ENCODE data around the gene XPR1.
"Not testable (repeated sequence)": the region's sequence is repeated elsewhere in the genome, so short reads cannot be mapped to it uniquely, and the experiment has no call there.

Gene XPR1

GRCh38 chr1:180836449-180836848, 204.6 kb downstream of the XPR1 start:
- no peak for DNase-seq (ENCODE audit: low read depth in 1 of 2, low spot score in 1 of 2)

GRCh38 chr1:180837020-180837419, 205.2 kb downstream of the XPR1 start:
- DNase-seq (ENCODE audit: low read depth in 1 of 2, low spot score in 1 of 2), result no peak

GRCh38 chr1:180838535-180838934, 206.7 kb downstream of the XPR1 start:
- DNase-seq (ENCODE audit: low read depth in 1 of 2, low spot score in 1 of 2), result no peak

- no peak for DNase-seq (ENCODE audit: low read depth in 1 of 2, low spot score in 1 of 2)
Measured at GRCh38 chr1:180839547-180839946, 207.7 kb downstream of the XPR1 start.

- no peak for DNase-seq (ENCODE audit: low read depth in 1 of 2, low spot score in 1 of 2)
Measured at GRCh38 chr1:180841415-180841814, 209.6 kb downstream of the XPR1 start.

GRCh38 chr1:180842052-180842451, 210.2 kb downstream of the XPR1 start:
- DNase-seq (ENCODE audit: low read depth in 1 of 2, low spot score in 1 of 2), result no peak

- DNase-seq (ENCODE audit: low read depth in 1 of 2, low spot score in 1 of 2), result no peak
Measured at GRCh38 chr1:180842491-180843275, 210.9 kb downstream of the XPR1 start.

GRCh38 chr1:180845352-180845751, 213.5 kb downstream of the XPR1 start:
- DNase-seq (ENCODE audit: low read depth in 1 of 2, low spot score in 1 of 2), result no peak

GRCh38 chr1:180848191-180848590, 216.4 kb downstream of the XPR1 start:
- DNase-seq (ENCODE audit: low read depth in 1 of 2, low spot score in 1 of 2), result no peak

- DNase-seq (ENCODE audit: low read depth in 1 of 2, low spot score in 1 of 2), result no peak
Measured at GRCh38 chr1:180849031-180849775, 217.4 kb downstream of the XPR1 start.

- no peak for DNase-seq (ENCODE audit: low read depth in 1 of 2, low spot score in 1 of 2)
Measured at GRCh38 chr1:180851995-180852887, 220.4 kb downstream of the XPR1 start.

- DNase-seq (ENCODE audit: low read depth in 1 of 2, low spot score in 1 of 2), result no peak
Measured at GRCh38 chr1:180854001-180854400, 222.2 kb downstream of the XPR1 start.

- DNase-seq (ENCODE audit: low read depth in 1 of 2, low spot score in 1 of 2), result no peak
Measured at GRCh38 chr1:180854456-180854855, 222.6 kb downstream of the XPR1 start.

GRCh38 chr1:180857947-180858725, 226.3 kb downstream of the XPR1 start:
- DNase-seq (ENCODE audit: low read depth in 1 of 2, low spot score in 1 of 2), result not testable (repeated sequence)

- DNase-seq (ENCODE audit: low read depth in 1 of 2, low spot score in 1 of 2), result no peak
Measured at GRCh38 chr1:180859306-180859705, 227.5 kb downstream of the XPR1 start.

GRCh38 chr1:180860535-180860934, 228.7 kb downstream of the XPR1 start:
- DNase-seq (ENCODE audit: low read depth in 1 of 2, low spot score in 1 of 2), result no peak

- no peak for DNase-seq (ENCODE audit: low read depth in 1 of 2, low spot score in 1 of 2)
Measured at GRCh38 chr1:180862305-180862704, 230.5 kb downstream of the XPR1 start.

- DNase-seq (ENCODE audit: low read depth in 1 of 2, low spot score in 1 of 2), result no peak
Measured at GRCh38 chr1:180863158-180863775, 231.4 kb downstream of the XPR1 start.

GRCh38 chr1:180881806-180882509, 250.1 kb downstream of the XPR1 start:
- DNase-seq (ENCODE audit: low read depth in 1 of 2, low spot score in 1 of 2), result no peak
